ENCODE data around the gene YTHDF1. TPM values are rescaled to one million over a fixed set of nuclear protein-coding genes. Genes with fewer than 3 reads are reported as not detected.
"Not testable (repeated sequence)": the region's sequence is repeated elsewhere in the genome, so short reads cannot be mapped to it uniquely, and the experiment has no call there.

YTHDF1 gene
- total and polyA plus RNA-seq, 4 donors: 20.9 to 45.9 (median 34.2) TPM

DNA sequence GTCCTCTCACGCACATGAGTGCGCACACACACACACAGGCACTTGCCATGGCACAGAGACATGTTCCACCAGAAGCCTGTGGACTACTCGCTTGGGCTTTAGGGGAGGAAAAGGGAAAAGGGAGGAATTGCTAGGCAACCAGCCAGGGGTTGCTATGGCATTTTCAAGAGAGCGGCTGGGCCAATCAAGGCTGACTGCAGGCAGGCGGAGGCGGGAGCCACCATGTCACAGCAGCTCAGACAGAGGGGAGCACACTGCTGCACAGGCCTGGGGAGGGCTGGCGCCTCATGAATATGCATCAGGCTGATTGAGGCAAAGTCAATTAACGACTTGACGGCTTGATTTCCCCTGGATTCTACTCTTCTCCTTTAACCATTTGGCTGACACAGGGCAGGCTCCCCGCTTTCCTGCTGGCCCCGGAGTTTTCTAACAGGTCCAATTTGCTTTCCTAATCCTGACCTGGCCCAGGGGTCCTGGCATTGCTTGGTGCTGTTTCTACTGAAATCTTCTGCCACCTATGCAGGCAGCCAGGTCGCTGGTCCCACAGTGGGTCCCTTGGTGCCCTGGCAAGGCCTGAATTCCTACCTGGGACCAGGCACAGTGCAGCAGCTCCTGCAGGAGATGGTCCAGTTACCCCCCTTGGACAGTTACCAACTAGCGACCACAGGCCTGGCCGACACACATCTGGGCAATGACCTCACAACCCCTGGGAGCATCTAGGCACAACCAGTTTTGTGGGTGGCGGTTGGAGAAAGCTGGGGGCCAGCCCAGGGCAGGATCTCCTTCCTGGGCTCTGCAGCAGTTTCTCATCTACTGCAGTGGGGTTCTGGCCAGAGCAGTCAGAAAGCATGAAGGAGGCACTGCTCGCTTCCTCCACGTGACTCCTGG lies 52.1 kb downstream of the YTHDF1 start:
- Histone ChIP-seq H3K36me3 (ENCODE audit: control insufficient read depth, insufficient read depth, low read length) (peaks cover 2% of the 10 kb centered on the region), H3K4me3 (ENCODE audit: low read depth, low read length) (peak overlapping the region; percentile 18), H3K9me3 (ENCODE audit: control insufficient read depth, insufficient read depth, low read length) (no peaks in the 10 kb centered on the region), H3K27me3 (ENCODE audit: control insufficient read depth, insufficient read depth, low read length) (no peaks in the 10 kb centered on the region), H3K27ac (ENCODE audit: low read depth, low read length) (no peak overlapping the region), H3K4me1 (ENCODE audit: control insufficient read depth, insufficient read depth, low read length) (peaks cover 39% of the 10 kb centered on the region)
- DNase-seq (ENCODE audit: low read depth in 4 of 6, low spot score in 6 of 6): peak; percentile 65 to 98 (median 84)
- WGBS (ENCODE audit: insufficient coverage): 17% methylated on average over 15 of the region's 17 CpGs

DNA sequence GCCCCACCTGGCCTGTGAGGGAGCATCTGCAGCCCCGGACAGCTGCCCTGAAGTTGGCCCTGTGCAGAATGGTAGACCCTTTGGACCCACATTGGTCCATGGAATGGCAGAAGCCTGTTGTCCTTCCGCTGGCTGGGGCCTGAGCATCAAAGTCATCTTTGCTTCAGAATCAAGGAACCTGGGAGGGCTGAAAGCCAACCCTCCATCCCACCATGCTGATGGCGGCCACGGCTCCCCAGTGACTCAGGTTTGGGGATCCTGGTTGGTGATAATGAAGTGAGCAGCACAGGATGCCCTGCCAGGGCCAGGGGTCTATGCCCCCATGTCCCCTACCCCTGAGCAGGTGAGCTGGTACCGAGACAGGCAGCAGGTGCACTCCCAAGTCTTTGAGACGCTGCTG lies 52.8 kb downstream of the YTHDF1 start:
- Histone ChIP-seq H3K36me3 (ENCODE audit: control insufficient read depth, insufficient read depth, low read length) (no peaks in the 10 kb centered on the region), H3K4me3 (ENCODE audit: low read depth, low read length) (no peak overlapping the region), H3K27me3 (ENCODE audit: control insufficient read depth, insufficient read depth, low read length) (no peaks in the 10 kb centered on the region), H3K4me1 (ENCODE audit: control insufficient read depth, insufficient read depth, low read length) (peaks cover 39% of the 10 kb centered on the region), H3K9me3 (ENCODE audit: control insufficient read depth, insufficient read depth, low read length) (no peaks in the 10 kb centered on the region), H3K27ac (ENCODE audit: low read depth, low read length) (no peak overlapping the region)
- WGBS (ENCODE audit: insufficient coverage): 52% methylated on average over 4 of the region's 6 CpGs
- no peak for DNase-seq (ENCODE audit: low read depth in 4 of 6, low spot score in 6 of 6)

GRCh38 chr20:63162206-63162795 lies 53.6 kb downstream of the YTHDF1 start:
- no peak overlapping the region for H3K4me3 ChIP-seq (ENCODE audit: low read depth, low read length)
- no peaks in the 10 kb centered on the region for H3K27me3 ChIP-seq (ENCODE audit: control insufficient read depth, insufficient read depth, low read length)
- 86% methylated on average over 13 of the region's 19 CpGs for WGBS (ENCODE audit: insufficient coverage)
- peaks cover 39% of the 10 kb centered on the region for H3K4me1 ChIP-seq (ENCODE audit: control insufficient read depth, insufficient read depth, low read length)
- no peak overlapping the region for H3K27ac ChIP-seq (ENCODE audit: low read depth, low read length)
- H3K36me3 ChIP-seq (ENCODE audit: control insufficient read depth, insufficient read depth, low read length): no peaks in the 10 kb centered on the region
- DNase-seq (ENCODE audit: low read depth in 4 of 6, low spot score in 6 of 6): no peak
- no peaks in the 10 kb centered on the region for H3K9me3 ChIP-seq (ENCODE audit: control insufficient read depth, insufficient read depth, low read length)

DNA sequence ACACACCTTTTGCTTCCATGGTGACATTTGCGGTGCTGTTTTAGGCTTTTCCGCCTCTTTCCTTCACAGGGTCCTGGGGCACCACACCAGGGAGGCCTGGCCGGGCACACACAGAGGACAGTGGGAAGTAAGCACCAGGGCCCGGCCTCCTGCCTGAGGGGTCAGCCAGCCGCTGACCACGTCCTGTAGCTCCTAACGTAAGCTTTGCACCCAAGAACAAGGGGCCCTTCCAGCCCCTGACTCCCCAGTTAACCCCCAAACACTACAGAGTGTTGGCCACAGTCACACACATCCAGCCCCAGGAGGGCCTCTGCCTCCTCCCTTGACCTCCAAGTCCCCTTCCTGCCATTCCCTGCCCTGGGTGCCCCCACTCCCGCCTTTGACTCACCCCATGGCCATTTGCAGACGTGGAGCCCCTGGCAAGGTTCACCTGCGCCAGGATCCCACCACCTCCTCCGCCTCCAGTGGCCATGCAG lies 54.7 kb downstream of the YTHDF1 start:
- H3K9me3 ChIP-seq (ENCODE audit: control insufficient read depth, insufficient read depth, low read length): no peaks in the 10 kb centered on the region
- peaks cover 34% of the 10 kb centered on the region for H3K4me1 ChIP-seq (ENCODE audit: control insufficient read depth, insufficient read depth, low read length)
- H3K4me3 ChIP-seq (ENCODE audit: low read depth, low read length): no peak overlapping the region
- H3K27me3 ChIP-seq (ENCODE audit: control insufficient read depth, insufficient read depth, low read length): no peaks in the 10 kb centered on the region
- H3K27ac ChIP-seq (ENCODE audit: low read depth, low read length): no peak overlapping the region
- H3K36me3 ChIP-seq (ENCODE audit: control insufficient read depth, insufficient read depth, low read length): no peaks in the 10 kb centered on the region
- WGBS (ENCODE audit: insufficient coverage): 90% methylated on average over 11 of the region's 11 CpGs
- DNase-seq (ENCODE audit: low read depth in 4 of 6, low spot score in 6 of 6): no peak

DNA sequence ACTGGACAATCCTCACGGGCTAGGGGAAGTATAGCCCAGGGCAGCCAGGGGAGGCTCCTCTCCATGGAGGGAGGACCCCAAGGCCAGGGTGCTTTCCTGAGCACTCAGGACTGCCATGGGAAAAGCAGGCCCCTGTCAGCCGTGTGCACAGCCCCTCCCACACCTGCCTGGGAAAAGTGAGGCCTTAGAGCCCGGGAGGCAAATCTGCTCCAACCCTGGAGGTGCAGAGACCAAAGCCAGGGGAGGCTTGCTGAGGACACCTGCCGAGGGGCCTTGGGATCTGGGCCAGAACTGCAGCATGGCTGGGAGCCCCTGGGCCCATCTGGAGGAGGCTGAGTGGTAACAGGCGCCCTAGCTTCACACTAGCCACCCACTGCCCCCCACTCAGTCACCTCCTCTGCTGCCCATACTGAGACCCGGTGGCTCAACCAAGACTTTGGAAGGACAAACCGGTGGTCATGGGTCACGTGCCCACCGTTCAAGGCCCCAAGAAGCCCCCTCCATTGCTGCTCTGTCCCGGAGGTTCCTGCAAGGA lies 55.2 kb downstream of the YTHDF1 start:
- H3K4me1 ChIP-seq (ENCODE audit: control insufficient read depth, insufficient read depth, low read length): peaks cover 37% of the 10 kb centered on the region
- no peaks in the 10 kb centered on the region for H3K36me3 ChIP-seq (ENCODE audit: control insufficient read depth, insufficient read depth, low read length)
- H3K4me3 ChIP-seq (ENCODE audit: low read depth, low read length): no peak overlapping the region
- H3K9me3 ChIP-seq (ENCODE audit: control insufficient read depth, insufficient read depth, low read length): no peaks in the 10 kb centered on the region
- DNase-seq (ENCODE audit: low read depth in 4 of 6, low spot score in 6 of 6): no peak
- H3K27me3 ChIP-seq (ENCODE audit: control insufficient read depth, insufficient read depth, low read length): no peaks in the 10 kb centered on the region
- WGBS (ENCODE audit: insufficient coverage): 81% methylated on average over 10 of the region's 10 CpGs
- H3K27ac ChIP-seq (ENCODE audit: low read depth, low read length): no peak overlapping the region

DNA sequence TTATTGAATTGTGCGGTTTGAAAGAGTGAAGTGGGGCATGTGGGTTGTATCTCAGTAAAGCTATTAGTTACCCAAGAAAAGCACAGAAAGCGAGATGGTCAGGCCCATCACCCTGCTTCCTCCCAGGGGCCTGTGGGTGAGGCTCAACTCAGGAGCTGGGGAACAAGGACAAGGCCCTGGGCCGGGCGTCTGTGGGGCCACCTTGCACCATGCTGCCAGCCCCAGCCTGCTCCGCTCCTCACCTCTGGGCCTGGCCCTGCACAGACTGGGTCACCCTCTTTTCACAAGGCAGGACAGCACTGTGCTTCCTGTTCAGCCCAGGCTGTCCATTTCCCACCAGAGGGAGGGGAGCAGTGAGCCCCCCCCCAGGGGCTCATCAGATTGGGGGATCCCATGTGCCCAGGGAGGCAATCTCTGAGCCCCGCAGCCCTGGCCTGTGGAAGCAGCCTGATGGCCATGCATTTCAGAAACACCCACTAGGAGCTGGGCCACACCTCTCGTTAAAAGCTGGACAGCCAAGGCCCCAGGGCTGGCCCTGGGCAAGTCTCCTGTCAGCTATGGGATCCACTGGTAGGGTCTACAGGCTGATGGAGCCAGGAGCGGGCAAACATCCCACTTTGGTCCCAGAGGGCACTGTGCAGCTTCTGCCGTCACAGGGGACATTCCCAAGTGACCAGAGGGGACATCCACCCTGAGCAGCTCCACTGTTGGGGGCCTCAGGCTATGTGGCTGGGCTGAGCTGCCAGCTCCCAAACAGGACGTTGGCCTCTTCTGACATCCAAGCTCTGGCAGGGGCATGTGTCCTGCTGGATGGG lies 55.9 kb downstream of the YTHDF1 start:
- Histone ChIP-seq H3K4me1 (ENCODE audit: control insufficient read depth, insufficient read depth, low read length) (peaks cover 37% of the 10 kb centered on the region), H3K9me3 (ENCODE audit: control insufficient read depth, insufficient read depth, low read length) (no peaks in the 10 kb centered on the region), H3K4me3 (ENCODE audit: low read depth, low read length) (no peak overlapping the region), H3K27me3 (ENCODE audit: control insufficient read depth, insufficient read depth, low read length) (no peaks in the 10 kb centered on the region), H3K27ac (ENCODE audit: low read depth, low read length) (no peak overlapping the region), H3K36me3 (ENCODE audit: control insufficient read depth, insufficient read depth, low read length) (no peaks in the 10 kb centered on the region)
- no peak for DNase-seq (ENCODE audit: low read depth in 4 of 6, low spot score in 6 of 6)
- WGBS (ENCODE audit: insufficient coverage): 85% methylated on average over 10 of the region's 10 CpGs

- not testable (repeated sequence) for H3K27ac ChIP-seq (ENCODE audit: low read depth, low read length); H3K4me3 ChIP-seq (ENCODE audit: low read depth, low read length); H3K36me3 ChIP-seq (ENCODE audit: control insufficient read depth, insufficient read depth, low read length); H3K27me3 ChIP-seq (ENCODE audit: control insufficient read depth, insufficient read depth, low read length); DNase-seq (ENCODE audit: low read depth in 4 of 6, low spot score in 6 of 6); H3K9me3 ChIP-seq (ENCODE audit: control insufficient read depth, insufficient read depth, low read length)
- H3K4me1 ChIP-seq (ENCODE audit: control insufficient read depth, insufficient read depth, low read length): peaks cover 29% of the 10 kb centered on the region
- 73% methylated on average over 9 of the region's 20 CpGs for WGBS (ENCODE audit: insufficient coverage)
Observed at GRCh38 chr20:63159251-63159650, 56.7 kb downstream of the YTHDF1 start.

DNA sequence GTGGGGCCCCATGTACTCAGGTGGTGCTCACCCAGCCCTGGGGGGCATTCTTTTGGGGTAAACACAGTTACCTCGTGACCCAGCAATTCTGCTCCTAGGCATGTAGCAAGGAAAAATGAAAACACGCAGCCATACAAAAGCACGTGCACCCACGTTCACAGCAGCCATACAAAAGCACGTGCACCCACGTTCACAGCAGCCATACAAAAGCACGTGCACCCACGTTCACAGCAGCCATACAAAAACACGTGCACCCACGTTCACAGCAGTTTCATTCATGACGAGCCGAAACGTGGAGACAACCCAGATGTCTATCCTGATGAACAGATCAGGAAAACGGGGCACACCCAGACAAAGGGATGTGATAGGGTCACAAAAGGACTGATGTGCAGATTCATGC lies 57.1 kb downstream of the YTHDF1 start:
- Histone ChIP-seq H3K4me3 (ENCODE audit: low read depth, low read length) (no peak overlapping the region), H3K27me3 (ENCODE audit: control insufficient read depth, insufficient read depth, low read length) (no peaks in the 10 kb centered on the region), H3K27ac (ENCODE audit: low read depth, low read length) (no peak overlapping the region), H3K9me3 (ENCODE audit: control insufficient read depth, insufficient read depth, low read length) (no peaks in the 10 kb centered on the region), H3K36me3 (ENCODE audit: control insufficient read depth, insufficient read depth, low read length) (no peaks in the 10 kb centered on the region), H3K4me1 (ENCODE audit: control insufficient read depth, insufficient read depth, low read length) (peaks cover 25% of the 10 kb centered on the region)
- no peak for DNase-seq (ENCODE audit: low read depth in 4 of 6, low spot score in 6 of 6)
- WGBS (ENCODE audit: insufficient coverage): 91% methylated on average over 14 of the region's 14 CpGs

DNA sequence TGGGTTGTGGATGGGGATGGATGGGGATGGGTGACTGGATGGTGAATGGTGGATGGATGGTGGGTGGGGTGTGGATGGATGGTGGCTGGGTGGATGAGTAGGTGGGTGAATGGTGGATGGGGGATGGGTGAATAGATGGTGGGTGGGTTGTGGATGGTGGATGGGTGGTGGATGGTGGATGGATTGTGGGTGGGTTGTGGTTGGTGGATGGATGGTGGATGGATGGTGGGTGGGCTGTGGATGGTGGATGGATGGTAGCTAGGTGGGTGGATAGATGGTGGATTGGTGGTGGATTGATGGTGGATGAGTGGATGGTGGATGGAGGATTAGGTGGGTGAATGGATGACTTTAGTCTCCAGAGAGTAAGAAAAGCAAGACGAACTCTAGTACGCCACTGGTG lies 57.6 kb downstream of the YTHDF1 start:
- 80% methylated on average over 2 of the region's 2 CpGs for WGBS (ENCODE audit: insufficient coverage)

More for the DNA sequence above, 57.6 kb downstream of the YTHDF1 start:
- DNase-seq (ENCODE audit: low read depth in 4 of 6, low spot score in 6 of 6): no peak
- Histone ChIP-seq H3K36me3 (ENCODE audit: control insufficient read depth, insufficient read depth, low read length) (no peaks in the 10 kb centered on the region), H3K27me3 (ENCODE audit: control insufficient read depth, insufficient read depth, low read length) (no peaks in the 10 kb centered on the region), H3K27ac (ENCODE audit: low read depth, low read length) (no peak overlapping the region), H3K9me3 (ENCODE audit: control insufficient read depth, insufficient read depth, low read length) (no peaks in the 10 kb centered on the region), H3K4me3 (ENCODE audit: low read depth, low read length) (no peak overlapping the region), H3K4me1 (ENCODE audit: control insufficient read depth, insufficient read depth, low read length) (peaks cover 20% of the 10 kb centered on the region)

Measured in spinal cord (tissue), 10 donors.